ENCODE results near the gene PRPSAP2. TPM values are rescaled to one million over a fixed set of nuclear protein-coding genes. Genes with fewer than 3 reads are reported as not detected.
A peak's percentile ranks its signal among the peaks of the same experiment; 100 is the strongest.
"Not testable (repeated sequence)": the region's sequence is repeated elsewhere in the genome, so short reads cannot be mapped to it uniquely, and the experiment has no call there.

Gene PRPSAP2
- polyA plus RNA-seq, 1 donor (not counting 4 experiments of a cell fraction or from before 2014, with no cell fraction given): 39.1 TPM

GRCh38 chr17:18860161-18860972, 2.4 kb downstream of the PRPSAP2 start:
- H3K27me3 ChIP-seq (ENCODE audit: control insufficient read depth, extremely low read depth, insufficient read depth, low read length): no peaks in the 10 kb centered on the region
- H3K4me2 ChIP-seq (ENCODE audit: control insufficient read depth, extremely low read depth, insufficient read depth, low read depth, low read length): peak overlapping the region; percentile 25
- no peaks in the 10 kb centered on the region for H3K36me3 ChIP-seq (ENCODE audit: control insufficient read depth in 2 of 2, extremely low read depth in 1 of 2, insufficient read depth in 2 of 2, low read length in 2 of 2)
- no peak overlapping the region for H3K9ac ChIP-seq (ENCODE audit: control insufficient read depth, extremely low read depth, insufficient read depth, low read length)
- DNase-seq (ENCODE audit: low read depth, low spot score): no peak
- dilution Hi-C loops (cut with MboI; ENCODE audit: extremely low pct_ligation_motif_present, low sequenced_read_pairs): no loop called here
- no peaks in the 10 kb centered on the region for H3K9me3 ChIP-seq (ENCODE audit: control insufficient read depth, low read depth, low read length)
- peak overlapping the region; percentile 36 for H3K27ac ChIP-seq (ENCODE audit: control insufficient read depth, insufficient read depth, low read length)
- FAIRE-seq: no peak
- no peak overlapping the region for H2AFZ ChIP-seq (ENCODE audit: control insufficient read depth, low read length)
- TF ChIP-seq CTCF (optimal IDR thresholded peaks at IDR 0.05 in 1 of 3, IDR thresholded peaks at IDR 0.05 in 1 of 3, conservative IDR thresholded peaks at IDR 0.05 in 1 of 3; ENCODE audit: extremely low read depth in 1 of 3, insufficient read depth in 2 of 3, low read length in 3 of 3) (no peak), EZH2 (IDR thresholded peaks at IDR 0.05; ENCODE audit: low read length) (no peak)
- H3K79me2 ChIP-seq (ENCODE audit: control insufficient read depth, insufficient read depth, low read length): peaks cover 42% of the 10 kb centered on the region
- no peak overlapping the region for H3K4me3 ChIP-seq (ENCODE audit: control insufficient read depth in 2 of 3, extremely low read depth in 1 of 3, insufficient read depth in 2 of 3, low read depth in 1 of 3, low read length in 3 of 3)
- peaks cover 19% of the 10 kb centered on the region for H3K4me1 ChIP-seq (ENCODE audit: control insufficient read depth, extremely low read depth, insufficient read depth, low read length)
- H3K9me1 ChIP-seq (ENCODE audit: control insufficient read depth, extremely low read depth, insufficient read depth, low read length): no peaks in the 10 kb centered on the region
- H4K20me1 ChIP-seq (ENCODE audit: control insufficient read depth, extremely low read depth, insufficient read depth, low read length): peaks cover 3% of the 10 kb centered on the region

- H3K27me3 ChIP-seq (ENCODE audit: control insufficient read depth, extremely low read depth, insufficient read depth, low read length): no peaks in the 10 kb centered on the region
- H3K4me1 ChIP-seq (ENCODE audit: control insufficient read depth, extremely low read depth, insufficient read depth, low read length): peaks cover 16% of the 10 kb centered on the region
- DNase-seq (ENCODE audit: low read depth, low spot score) (no peak), FAIRE-seq (no peak)
- no peak overlapping the region for H3K4me3 ChIP-seq (ENCODE audit: control insufficient read depth in 2 of 3, extremely low read depth in 1 of 3, insufficient read depth in 2 of 3, low read depth in 1 of 3, low read length in 3 of 3)
- peaks cover 2 to 3% of the 10 kb centered on the region in 2 experiments for H3K36me3 ChIP-seq (ENCODE audit: control insufficient read depth in 2 of 2, extremely low read depth in 1 of 2, insufficient read depth in 2 of 2, low read length in 2 of 2)
- H3K9me1 ChIP-seq (ENCODE audit: control insufficient read depth, extremely low read depth, insufficient read depth, low read length): no peaks in the 10 kb centered on the region
- dilution Hi-C loops (cut with MboI; ENCODE audit: extremely low pct_ligation_motif_present, low sequenced_read_pairs): no loop called here
- H3K9ac ChIP-seq (ENCODE audit: control insufficient read depth, extremely low read depth, insufficient read depth, low read length): no peak overlapping the region
- H3K27ac ChIP-seq (ENCODE audit: control insufficient read depth, insufficient read depth, low read length): no peak overlapping the region
- TF ChIP-seq CTCF (optimal IDR thresholded peaks at IDR 0.05 in 1 of 3, IDR thresholded peaks at IDR 0.05 in 1 of 3, conservative IDR thresholded peaks at IDR 0.05 in 1 of 3; ENCODE audit: extremely low read depth in 1 of 3, insufficient read depth in 2 of 3, low read length in 3 of 3) (no peak), EZH2 (IDR thresholded peaks at IDR 0.05; ENCODE audit: low read length) (no peak)
- no peaks in the 10 kb centered on the region for H3K9me3 ChIP-seq (ENCODE audit: control insufficient read depth, low read depth, low read length)
- no peak overlapping the region for H3K4me2 ChIP-seq (ENCODE audit: control insufficient read depth, extremely low read depth, insufficient read depth, low read depth, low read length)
- H2AFZ ChIP-seq (ENCODE audit: control insufficient read depth, low read length): no peak overlapping the region
- peaks cover 42% of the 10 kb centered on the region for H3K79me2 ChIP-seq (ENCODE audit: control insufficient read depth, insufficient read depth, low read length)
- peaks cover 3% of the 10 kb centered on the region for H4K20me1 ChIP-seq (ENCODE audit: control insufficient read depth, extremely low read depth, insufficient read depth, low read length)
Measured at GRCh38 chr17:18862011-18862410, 4.1 kb downstream of the PRPSAP2 start.

DNA sequence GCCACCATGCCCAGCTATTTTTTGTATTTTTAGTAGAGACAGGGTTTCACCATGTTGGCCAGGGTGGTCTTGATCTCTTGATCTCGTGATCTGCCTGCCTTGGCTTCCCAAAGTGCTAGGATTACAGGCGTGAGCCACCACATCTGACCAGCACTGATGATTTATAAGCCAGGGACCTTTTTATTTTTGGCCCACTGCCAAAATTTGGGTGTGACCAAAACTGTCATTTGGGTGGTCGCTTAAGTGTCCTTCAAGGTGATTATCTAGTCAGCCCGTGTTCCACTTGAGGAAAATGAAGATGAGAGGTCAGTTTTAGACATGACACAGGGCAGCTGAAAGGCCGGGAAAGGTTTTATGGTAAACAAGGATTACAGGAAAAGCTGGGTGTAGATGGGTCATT, 7.1 kb downstream of the PRPSAP2 start:
- H3K27ac ChIP-seq (ENCODE audit: control insufficient read depth, insufficient read depth, low read length); DNase-seq (ENCODE audit: low read depth, low spot score); H3K4me1 ChIP-seq (ENCODE audit: control insufficient read depth, extremely low read depth, insufficient read depth, low read length); H3K27me3 ChIP-seq (ENCODE audit: control insufficient read depth, extremely low read depth, insufficient read depth, low read length); H2AFZ ChIP-seq (ENCODE audit: control insufficient read depth, low read length); H3K4me2 ChIP-seq (ENCODE audit: control insufficient read depth, extremely low read depth, insufficient read depth, low read depth, low read length); H3K9ac ChIP-seq (ENCODE audit: control insufficient read depth, extremely low read depth, insufficient read depth, low read length); FAIRE-seq; H3K4me3 ChIP-seq (ENCODE audit: control insufficient read depth in 2 of 3, extremely low read depth in 1 of 3, insufficient read depth in 2 of 3, low read depth in 1 of 3, low read length in 3 of 3); H3K9me1 ChIP-seq (ENCODE audit: control insufficient read depth, extremely low read depth, insufficient read depth, low read length); H3K9me3 ChIP-seq (ENCODE audit: control insufficient read depth, low read depth, low read length); H4K20me1 ChIP-seq (ENCODE audit: control insufficient read depth, extremely low read depth, insufficient read depth, low read length); dilution Hi-C loops (cut with MboI; ENCODE audit: extremely low pct_ligation_motif_present, low sequenced_read_pairs): not testable (repeated sequence)
- peaks cover 30% of the 10 kb centered on the region for H3K79me2 ChIP-seq (ENCODE audit: control insufficient read depth, insufficient read depth, low read length)
- H3K36me3 ChIP-seq (ENCODE audit: control insufficient read depth in 2 of 2, extremely low read depth in 1 of 2, insufficient read depth in 2 of 2, low read length in 2 of 2): peaks cover 3 to 11% of the 10 kb centered on the region in 2 experiments
